Endothelial cell of umbilical vein (primary cell): Measurements from ENCODE around the gene COX7A2. TPM values are rescaled to one million over a fixed set of nuclear protein-coding genes. Genes with fewer than 3 reads are reported as not detected.

Source experiments
- BruUV-seq: library from RNA; stranded (reverse); fragments of 400-500 nt; replicated peaks from 2 replicates; lab custom pipeline; 2021; lab: Mats Ljungman, UMichigan
- CTCF ChIA-PET: fragments of 300-600, 350-600 bp; sonication (Branson Sonifier 250); formaldehyde crosslinking; loops from one replicate; lab custom pipeline; 2021; ENCODE audit warnings: antibody characterized with exemption, inconsistent platforms; lab: Charles Lee
- POLR2A ChIA-PET: fragments of 300-600, 350-600 bp; sonication (Branson Sonifier 250); formaldehyde crosslinking; loops from one replicate; lab custom pipeline; 2021; ENCODE audit warnings: antibody characterized with exemption, inconsistent platforms; lab: Charles Lee
- DNase-seq: peaks from one replicate; pipeline ENCODE4 v3.0.0-alpha.2; 2011; ENCODE audit warnings: low read depth, low spot score
- FAIRE-seq: peaks from 2 replicates; lab custom pipeline; 2011; peaks lifted over from hg19 to GRCh38; lab: Jason Lieb, UNC
- H2AFZ ChIP-seq: 2 replicates; pipeline ENCODE4 v1.6.0; 2012; ENCODE audit warnings: low read depth, low read length, control low read depth, inconsistent platforms
- H3K27ac ChIP-seq: 2 replicates; pipeline ENCODE4 v1.5.1; 2011; ENCODE audit warnings: low read depth, mild to moderate bottlenecking, control low read depth, low read length, moderate library complexity; ENCODE audit not compliant: insufficient read depth
- H3K27me3 ChIP-seq, 2 experiments: 2 replicates each; pipeline versions ENCODE4 v1.6.0 to v1.6.1; 2011; ENCODE audit warnings: low read length in 2 of 2, mixed read lengths in 1 of 2; ENCODE audit not compliant: control insufficient read depth in 2 of 2, insufficient read depth in 2 of 2
- H3K36me3 ChIP-seq, 2 experiments: 2 replicates in 1 of 2; 3 replicates in 1 of 2; pipeline ENCODE4 v1.5.1; 2011; ENCODE audit warnings: low read length in 2 of 2, mild to moderate bottlenecking in 1 of 2, moderate library complexity in 1 of 2; ENCODE audit not compliant: control insufficient read depth in 2 of 2, insufficient read depth in 2 of 2; ENCODE audit errors: extremely low read depth in 1 of 2
- H3K4me1 ChIP-seq: 3 replicates; pipeline ENCODE4 v1.5.1; 2011; ENCODE audit warnings: mild to moderate bottlenecking, low read length; ENCODE audit not compliant: control insufficient read depth, insufficient read depth; ENCODE audit errors: extremely low read depth
- H3K4me2 ChIP-seq: 2 replicates; pipeline ENCODE4 v1.6.1; 2011; ENCODE audit warnings: low read length, control low read depth, mixed read lengths; ENCODE audit not compliant: insufficient read depth
- H3K4me3 ChIP-seq, 3 experiments: fragments of 200-600 bp in 1 of 3; sonication (generic), shearing (Covaris generic) in 1 of 3; replicated peaks in 1 of 3; 2 replicates each; pipeline ENCODE4 v1.5.1; 2011 to 2016; ENCODE audit warnings: control low read depth in 3 of 3, low read length in 3 of 3, mild to moderate bottlenecking in 2 of 3, inconsistent platforms in 1 of 3, low read depth in 1 of 3, moderate library complexity in 1 of 3; ENCODE audit not compliant: insufficient read depth in 1 of 3
- H3K79me2 ChIP-seq: 2 replicates; pipeline ENCODE4 v1.6.0; 2012; ENCODE audit warnings: low read length, inconsistent platforms; ENCODE audit not compliant: control insufficient read depth, insufficient read depth
- H3K9ac ChIP-seq: replicated peaks from 2 replicates; pipeline ENCODE3; 2011; ENCODE audit warnings: low read length, control low read depth; ENCODE audit not compliant: insufficient read depth; ENCODE audit errors: extremely low read depth
- H3K9me1 ChIP-seq: replicated peaks from 3 replicates; pipeline ENCODE4 v1.6.0; 2011; ENCODE audit warnings: mild to moderate bottlenecking, low read length; ENCODE audit not compliant: control insufficient read depth, insufficient read depth; ENCODE audit errors: extremely low read depth
- H3K9me3 ChIP-seq: replicated peaks from 2 replicates; pipeline ENCODE4 v1.5.1; 2012; ENCODE audit warnings: low read length, inconsistent platforms; ENCODE audit not compliant: control insufficient read depth, insufficient read depth
- H4K20me1 ChIP-seq: replicated peaks from 2 replicates; pipeline ENCODE3; 2011; ENCODE audit warnings: mild to moderate bottlenecking, low read length; ENCODE audit not compliant: control insufficient read depth, insufficient read depth; ENCODE audit errors: extremely low read depth
- EZH2 ChIP-seq: IDR thresholded peaks from 2 replicates; pipeline ENCODE4 v1.6.1; 2012; ENCODE audit warnings: borderline replicate concordance, low read depth, mild to moderate bottlenecking, moderate library complexity, low read length, inconsistent platforms; ENCODE audit not compliant: severe bottlenecking
- GATA2 ChIP-seq: IDR thresholded peaks from 2 replicates; pipeline ENCODE4 v1.7.0; 2011; ENCODE audit warnings: low read depth, mild to moderate bottlenecking, moderate library complexity, mixed read lengths, low read length; ENCODE audit not compliant: insufficient read length, insufficient read depth
- JUN ChIP-seq: IDR thresholded peaks from 2 replicates; pipeline ENCODE4 v1.6.1; 2011; ENCODE audit warnings: borderline replicate concordance, low read depth; ENCODE audit not compliant: insufficient read length, insufficient read depth
- MYC ChIP-seq: IDR thresholded peaks from one replicate; pipeline ENCODE4 v1.6.1; 2011; ENCODE audit warnings: mild to moderate bottlenecking, low read depth, low read length
- POLR2A ChIP-seq: IDR thresholded peaks from 2 replicates; pipeline ENCODE4 v1.6.1; 2012; ENCODE audit warnings: low read depth, mild to moderate bottlenecking, control low read depth, low read length
- POLR2AphosphoS5 ChIP-seq: IDR thresholded peaks from 2 replicates; pipeline ENCODE4 v1.6.1; 2012; ENCODE audit warnings: low read depth, mild to moderate bottlenecking, control low read depth, low read length, moderate library complexity; ENCODE audit not compliant: insufficient read depth
- dilution Hi-C: fragments of 300-500 bp; cut with MboI; formaldehyde crosslinking; loops from one replicate; pipeline ENCODE4 v1.15.0; 2019; ENCODE audit warnings: low sequenced_read_pairs; ENCODE audit not compliant: extremely low pct_ligation_motif_present
- intact Hi-C: fragments of 100-400 bp; cut with micrococcal nuclease; formaldehyde crosslinking; loops from one replicate; pipeline ENCODE4 v1.10.0; 2022
- polyA plus RNA-seq, 4 experiments: library from polyadenylated mRNA; depleted of rRNA in 3 of 4; stranded (reverse) in 3 of 4; unstranded in 1 of 4; fragments of >200 nt; gene quantifications; 2 replicates each; pipeline versions ENCODE4 v1.2.1 to v1.2.3, GENCODE V29; 2011 to 2012; ENCODE audit warnings: missing spikeins in 1 of 4
- total RNA-seq: library from RNA; stranded (reverse); gene quantifications from 2 replicates; pipeline ENCODE4 v1.2.3, GENCODE V29; 2021
- TF ChIP-seq, protein P1 (sequence below): IDR thresholded peaks from 2 replicates; pipeline ENCODE4 v1.6.1; 2011; ENCODE audit not compliant: insufficient read depth, insufficient read length
- TF ChIP-seq, protein P2 (sequence below), 2 donors: IDR thresholded peaks; 1 replicate in 1 of 2; 2 replicates in 1 of 2; pipeline ENCODE4 v1.5.1; 2011; ENCODE audit warnings: low read length in 2 of 2, mild to moderate bottlenecking in 2 of 2, moderate library complexity in 2 of 2, control low read depth in 1 of 2, inconsistent platforms in 1 of 2, low read depth in 1 of 2; ENCODE audit not compliant: insufficient read depth in 1 of 2; ENCODE audit errors: extremely low read depth in 1 of 2

Gene COX7A2
- total and polyA plus RNA-seq, 2 donors (not counting 3 experiments of a cell fraction or from before 2014, with no cell fraction given): 254 to 426 TPM

GRCh38 chr6:75278474-75279077 lies 35.0 kb upstream of the COX7A2 start:
- Histone ChIP-seq H3K4me2 (peak overlapping the region; percentile 25), H2AFZ (no peak overlapping the region), H3K4me3 (no peak overlapping the region), H4K20me1 (peaks cover 2% of the 10 kb centered on the region), H3K27ac (peak overlapping the region; percentile 8), H3K9me1 (no peaks in the 10 kb centered on the region), H3K36me3 (no peaks in the 10 kb centered on the region), H3K27me3 (no peaks in the 10 kb centered on the region), H3K4me1 (peaks cover 54% of the 10 kb centered on the region), H3K9ac (no peak overlapping the region), H3K79me2 (peaks cover 98% of the 10 kb centered on the region), H3K9me3 (no peaks in the 10 kb centered on the region)
- CTCF ChIA-PET: interaction anchor here (0.7 to 9.8 kb wide), 5 partner anchors 11 to 250 kb away, joined by 3 to 95 read pairs (median 6); no protein-coding TSS in a partner anchor
- POLR2A ChIA-PET: no interaction called here
- TF ChIP-seq JUN (no peak), EZH2 (no peak), GATA2 (no peak), MYC (no peak), POLR2A (no peak), POLR2AphosphoS5 (no peak)
- TF ChIP-seq, protein P1, sequence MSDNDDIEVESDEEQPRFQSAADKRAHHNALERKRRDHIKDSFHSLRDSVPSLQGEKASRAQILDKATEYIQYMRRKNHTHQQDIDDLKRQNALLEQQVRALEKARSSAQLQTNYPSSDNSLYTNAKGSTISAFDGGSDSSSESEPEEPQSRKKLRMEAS: no peak
- TF ChIP-seq, protein P2, sequence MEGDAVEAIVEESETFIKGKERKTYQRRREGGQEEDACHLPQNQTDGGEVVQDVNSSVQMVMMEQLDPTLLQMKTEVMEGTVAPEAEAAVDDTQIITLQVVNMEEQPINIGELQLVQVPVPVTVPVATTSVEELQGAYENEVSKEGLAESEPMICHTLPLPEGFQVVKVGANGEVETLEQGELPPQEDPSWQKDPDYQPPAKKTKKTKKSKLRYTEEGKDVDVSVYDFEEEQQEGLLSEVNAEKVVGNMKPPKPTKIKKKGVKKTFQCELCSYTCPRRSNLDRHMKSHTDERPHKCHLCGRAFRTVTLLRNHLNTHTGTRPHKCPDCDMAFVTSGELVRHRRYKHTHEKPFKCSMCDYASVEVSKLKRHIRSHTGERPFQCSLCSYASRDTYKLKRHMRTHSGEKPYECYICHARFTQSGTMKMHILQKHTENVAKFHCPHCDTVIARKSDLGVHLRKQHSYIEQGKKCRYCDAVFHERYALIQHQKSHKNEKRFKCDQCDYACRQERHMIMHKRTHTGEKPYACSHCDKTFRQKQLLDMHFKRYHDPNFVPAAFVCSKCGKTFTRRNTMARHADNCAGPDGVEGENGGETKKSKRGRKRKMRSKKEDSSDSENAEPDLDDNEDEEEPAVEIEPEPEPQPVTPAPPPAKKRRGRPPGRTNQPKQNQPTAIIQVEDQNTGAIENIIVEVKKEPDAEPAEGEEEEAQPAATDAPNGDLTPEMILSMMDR (IDR thresholded peaks at IDR 0.05; ENCODE audit: extremely low read depth in 1 of 2, insufficient read depth in 1 of 2, low read depth in 1 of 2, low read length in 2 of 2): no peak
- FAIRE-seq (no peak), DNase-seq (peak; percentile 50)
- BruUV-seq: no TSS peak
- intact Hi-C loops: no loop called here
- dilution Hi-C loops: no loop called here
